Cardiac septum (tissue), 1 donor: ENCODE measurements around the gene ARMCX2. TPM values are rescaled to one million over a fixed set of nuclear protein-coding genes. Genes with fewer than 3 reads are reported as not detected.
"Not testable (repeated sequence)": the region's sequence is repeated elsewhere in the genome, so short reads cannot be mapped to it uniquely, and the experiment has no call there.

Experiments
- DNase-seq: peaks from one replicate; pipeline ENCODE4 v3.0.0-alpha.2; 2020; ENCODE audit warnings: low spot score
- intact Hi-C: fragments of 100-400 bp; cut with DNase I; formaldehyde crosslinking; loops from one replicate; pipeline ENCODE4 v1.14.0; 2022
- long read RNA-seq: library from polyadenylated mRNA; unstranded; transcript quantifications from one replicate; pipeline ENCODE4 v2.0.0, GENCODE V29; 2021
- total RNA-seq: library from RNA; stranded (reverse); fragmentation: NEBNext Ultra II Directional; extraction: Animal tissue kit (Norgen Biotek cat#: 25700); gene quantifications from one replicate; pipeline ENCODE4 v1.2.1, GENCODE V29; 2021
- donor health status: DM: no; HTN: no; CAD: no.

Gene ARMCX2
- 43.5 TPM for total RNA-seq
- long read RNA-seq, transcript ARMCX2-203 (6 exons, 2,674 nt) = minor isoform, 6 of 74 reads
- long read RNA-seq, transcript ARMCX2-204 (5 exons, 914 nt) = major isoform, 9 of 74 reads
- long read RNA-seq, transcript ARMCX2-211 (6 exons, 612 nt) = minor isoform, 7 of 74 reads
- long read RNA-seq, partial matches to known transcripts = 20 of 74 reads
- long read RNA-seq, other reads (novel, unspliced or antisense) = 27 of 74 reads

DNA sequence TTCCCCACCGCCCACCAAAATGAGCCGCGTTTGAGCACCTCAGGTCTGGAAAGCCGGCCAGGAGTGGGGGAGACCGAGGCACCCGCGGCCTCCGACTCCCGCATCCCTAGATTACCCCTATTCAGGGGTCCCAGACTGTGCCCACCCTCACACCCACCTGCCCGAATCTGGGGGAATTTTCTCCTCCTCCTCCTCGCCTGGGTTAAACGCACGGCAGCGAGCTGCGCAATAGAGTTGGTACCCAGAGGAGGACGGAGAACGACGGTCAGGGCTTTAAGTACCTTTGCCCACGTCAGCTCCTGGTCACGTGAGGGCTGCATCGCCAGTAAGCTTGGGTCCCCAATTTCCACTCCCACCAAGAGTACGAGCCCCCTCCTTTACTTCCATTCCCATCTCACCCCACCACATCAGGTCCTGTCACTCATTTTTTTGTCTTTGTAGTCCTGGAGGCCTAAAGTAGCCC is at the start of gene ARMCX2:
TSS of gene ARMCX2 (minus strand) at position 250 of the 463 bp plus-strand sequence. CDS start 2,262 bp downstream, outside the sequence.
- intact Hi-C loops = no loop called here
- DNase-seq = no peak

DNA sequence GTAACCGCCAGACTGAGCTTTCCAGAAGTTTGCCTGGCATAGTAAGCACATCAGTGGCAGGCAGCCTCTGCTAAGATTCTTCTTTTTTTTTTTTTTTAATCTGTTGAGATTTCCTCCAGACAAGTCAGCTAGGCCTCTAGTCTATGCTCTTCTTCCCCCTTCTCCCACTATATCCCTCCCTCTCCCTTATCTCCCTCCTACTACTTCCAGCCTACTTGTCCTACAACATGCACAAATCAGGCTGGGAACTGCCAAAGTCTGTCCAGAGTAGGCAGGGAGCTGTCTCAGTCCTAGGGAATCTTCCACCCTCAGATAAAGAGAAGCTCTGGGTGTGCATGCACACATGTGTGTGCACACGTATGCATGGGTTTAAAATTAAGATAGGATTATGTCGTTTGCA is 49.7 kb upstream of the ARMCX2 start:
- no peak for DNase-seq
- intact Hi-C loops = no loop called here

- no peak for DNase-seq
- intact Hi-C loops = no loop called here
Measured at GRCh38 chrX:101708163-101708562, 48.5 kb upstream of the ARMCX2 start.

DNA sequence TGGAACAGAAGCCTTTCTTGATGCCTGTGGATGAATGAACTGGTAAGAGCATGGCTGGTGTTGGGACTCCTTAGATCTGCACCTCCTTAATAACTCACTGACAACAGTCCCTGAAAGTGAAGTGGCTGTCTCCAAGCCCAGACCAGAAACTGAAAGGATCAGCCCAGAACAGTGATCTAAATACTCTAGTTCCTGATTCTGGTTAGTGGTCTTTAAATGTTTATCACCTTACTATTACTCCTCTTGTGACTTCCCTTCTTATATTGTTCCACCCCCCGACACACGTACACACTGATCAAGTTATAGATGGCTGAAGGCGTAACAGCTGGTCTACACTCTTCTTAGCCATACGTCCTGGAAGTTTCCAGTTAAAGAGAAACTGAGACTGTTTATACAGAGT is 33.8 kb upstream of the ARMCX2 start:
- intact Hi-C loops = no loop called here
- DNase-seq = no peak

DNA sequence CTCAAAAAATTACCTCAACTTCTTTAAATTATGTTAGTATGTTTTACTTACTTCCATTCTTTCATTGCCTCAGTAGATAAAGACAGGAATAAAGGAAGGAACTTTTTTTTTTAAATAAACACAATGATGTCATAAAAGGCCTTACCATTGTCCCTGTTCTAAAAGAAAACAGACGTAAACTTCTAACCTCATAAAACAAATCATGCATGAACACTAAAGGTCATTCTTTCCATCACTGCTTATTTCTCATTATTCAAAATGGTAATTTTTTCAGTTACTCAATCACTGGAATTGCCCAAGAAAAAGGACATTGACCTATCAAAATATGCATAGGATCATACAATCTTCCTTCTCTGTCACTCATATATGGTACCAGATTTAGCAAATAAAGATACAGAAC is 32.2 kb upstream of the ARMCX2 start:
- intact Hi-C loops = no loop called here
- no peak for DNase-seq

DNA sequence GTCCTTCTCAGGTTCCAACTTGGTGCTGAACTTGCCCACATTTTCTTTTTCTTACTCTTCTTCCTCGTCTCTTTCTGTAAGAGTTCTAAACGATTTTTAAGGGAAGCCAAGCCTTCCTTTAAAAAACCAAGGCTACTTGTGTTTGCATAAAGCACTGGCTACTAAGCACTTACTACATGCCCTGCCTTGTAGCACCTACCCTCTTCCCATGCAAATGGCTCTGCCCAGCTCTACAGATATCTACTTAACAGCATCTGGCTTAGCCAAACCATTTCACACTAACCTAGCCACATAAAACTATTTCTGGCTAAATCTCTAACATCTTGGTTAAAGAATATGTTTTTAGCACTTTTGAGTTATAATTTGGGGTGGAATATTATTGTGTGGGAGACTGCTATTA is 26.9 kb upstream of the ARMCX2 start:
- intact Hi-C loops = no loop called here

DNA sequence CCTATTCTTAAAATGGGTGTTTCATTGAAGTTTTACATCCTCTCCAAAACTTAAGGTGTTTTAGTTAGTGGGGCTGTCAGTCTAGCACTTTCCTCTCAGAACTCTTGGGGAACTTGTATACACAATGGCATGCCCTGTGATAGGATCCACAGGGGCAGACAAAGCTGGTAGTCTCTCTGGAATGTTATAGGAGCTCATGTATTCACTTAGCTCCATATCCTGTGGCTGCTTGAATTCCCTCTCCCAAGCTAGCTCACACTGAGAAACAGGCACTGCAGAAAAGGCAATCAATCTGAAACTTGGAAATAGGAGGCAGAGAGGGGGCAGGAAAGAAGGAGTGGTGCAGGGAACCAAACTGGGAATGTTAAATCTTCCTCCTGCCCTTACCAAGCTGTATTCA is 26.3 kb upstream of the ARMCX2 start:
- no peak for DNase-seq
- intact Hi-C loops = no loop called here

More for the DNA sequence above, 26.9 kb upstream of the ARMCX2 start:
- DNase-seq = no peak

DNA sequence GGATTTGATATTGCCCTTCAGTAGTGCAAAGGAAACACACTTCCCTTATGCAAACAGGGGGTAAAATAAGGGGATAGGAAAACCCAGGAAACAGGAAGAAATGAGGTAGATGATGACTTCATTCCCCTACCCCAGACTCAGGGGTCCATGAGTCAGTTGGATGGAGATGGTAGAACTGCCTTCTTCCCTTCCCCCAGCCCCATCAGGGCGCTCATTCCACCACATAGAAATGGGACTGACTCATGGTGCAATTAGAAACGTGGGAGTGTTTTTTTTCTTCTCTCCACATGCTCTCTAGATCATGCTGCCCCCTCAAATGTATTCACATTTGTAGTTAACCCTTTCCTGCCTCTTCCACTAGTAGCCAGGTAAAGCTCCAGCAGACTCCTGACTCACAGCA is 23.1 kb upstream of the ARMCX2 start:
- no peak for DNase-seq
- intact Hi-C loops = no loop called here

- intact Hi-C loops = no loop called here
- no peak for DNase-seq
Measured at GRCh38 chrX:101677028-101677427, 17.4 kb upstream of the ARMCX2 start.

DNA sequence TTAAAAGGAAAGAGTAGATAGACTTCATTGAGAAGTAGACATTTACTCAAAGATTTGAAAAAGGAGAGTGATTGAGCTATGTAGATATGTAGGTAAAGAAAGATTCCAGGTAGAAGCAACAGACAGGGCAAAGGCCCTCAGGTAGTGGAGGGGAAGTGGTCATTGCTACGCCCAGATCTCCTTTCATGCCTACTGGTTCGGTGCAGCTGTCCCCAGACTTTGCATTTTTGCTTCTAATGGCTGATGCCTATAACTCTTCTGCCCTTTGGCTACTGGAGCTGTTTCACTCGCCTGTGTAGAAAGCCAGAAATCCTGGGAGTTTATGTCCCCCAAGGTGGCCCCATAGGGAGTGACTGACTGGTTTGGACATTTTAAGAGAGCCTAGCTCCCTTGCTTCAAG is 16.9 kb upstream of the ARMCX2 start:
- DNase-seq = no peak
- intact Hi-C loops = no loop called here

DNA sequence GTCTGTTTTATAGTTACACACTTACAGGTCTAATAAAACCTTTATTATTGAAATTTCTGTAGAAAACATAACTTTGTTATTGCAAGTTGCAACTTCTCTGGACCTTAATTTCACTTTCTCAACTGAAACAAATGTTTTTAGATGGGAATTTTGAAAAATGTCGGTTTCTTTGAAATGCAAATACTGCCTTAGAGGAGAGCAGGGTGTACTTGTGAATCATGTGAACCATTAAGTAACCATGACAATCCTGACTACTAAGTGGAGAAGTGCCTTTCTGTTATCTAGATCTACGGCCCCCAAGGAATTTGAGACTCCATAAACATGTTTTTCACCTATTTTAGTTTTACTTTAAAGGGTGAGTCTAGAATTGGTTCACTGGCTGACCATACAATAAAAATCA is 8.5 kb upstream of the ARMCX2 start:
- intact Hi-C loops = no loop called here
- DNase-seq = no peak

- intact Hi-C loops = no loop called here
- DNase-seq = no peak
Measured at GRCh38 chrX:101658661-101659491, 774 bp downstream of the ARMCX2 start.

- DNase-seq = no peak
- intact Hi-C loops = no loop called here
Measured at GRCh38 chrX:101657495-101657894, 2.2 kb downstream of the ARMCX2 start.

DNA sequence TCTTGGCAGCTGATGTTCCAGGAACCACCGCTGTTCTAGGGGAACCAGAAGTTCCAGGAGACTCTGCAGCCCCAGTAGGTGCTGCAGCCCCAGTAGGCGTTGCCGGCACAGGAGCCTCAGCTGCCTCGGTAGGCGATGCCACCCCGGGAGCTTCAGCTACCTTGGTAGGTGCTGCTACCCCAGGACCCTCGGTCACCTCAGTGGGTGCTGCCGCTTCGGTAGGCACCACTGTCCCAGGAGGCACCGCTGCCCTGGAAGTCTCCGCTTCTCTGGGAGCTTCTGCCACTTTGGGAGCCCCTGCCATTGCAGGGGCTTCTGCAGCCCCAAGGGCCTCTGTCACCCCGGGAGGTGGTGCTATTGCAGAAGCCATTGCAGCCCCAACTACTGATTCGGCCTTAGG is 2.8 kb downstream of the ARMCX2 start:
- no peak for DNase-seq
- intact Hi-C loops = no loop called here

GRCh38 chrX:101655534-101655933 is 4.1 kb downstream of the ARMCX2 start:
- intact Hi-C loops = no loop called here
- DNase-seq = no peak

DNA sequence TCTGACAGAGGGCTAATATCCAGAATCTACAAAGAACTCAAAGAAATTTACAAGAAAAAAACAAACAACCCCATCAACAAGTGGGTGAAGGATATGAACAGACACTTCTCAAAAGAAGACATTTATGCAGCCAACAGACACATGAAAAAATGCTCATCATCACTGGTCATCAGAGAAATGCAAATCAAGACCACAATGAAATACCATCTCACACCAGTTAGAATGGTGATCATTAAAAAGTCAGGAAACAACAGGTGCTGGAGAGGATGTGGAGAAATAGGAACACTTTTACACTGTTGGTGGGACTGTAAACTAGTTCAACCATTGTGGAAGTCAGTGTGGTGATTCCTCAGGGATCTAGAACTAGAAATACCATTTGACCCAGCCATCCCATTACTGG is 11.9 kb downstream of the ARMCX2 start:
- DNase-seq = not testable (repeated sequence)

GRCh38 chrX:101642093-101642492 is 17.6 kb downstream of the ARMCX2 start:
- intact Hi-C loops = no loop called here
- no peak for DNase-seq

More for the DNA sequence above, 11.9 kb downstream of the ARMCX2 start:
- intact Hi-C loops = not testable (repeated sequence)

DNA sequence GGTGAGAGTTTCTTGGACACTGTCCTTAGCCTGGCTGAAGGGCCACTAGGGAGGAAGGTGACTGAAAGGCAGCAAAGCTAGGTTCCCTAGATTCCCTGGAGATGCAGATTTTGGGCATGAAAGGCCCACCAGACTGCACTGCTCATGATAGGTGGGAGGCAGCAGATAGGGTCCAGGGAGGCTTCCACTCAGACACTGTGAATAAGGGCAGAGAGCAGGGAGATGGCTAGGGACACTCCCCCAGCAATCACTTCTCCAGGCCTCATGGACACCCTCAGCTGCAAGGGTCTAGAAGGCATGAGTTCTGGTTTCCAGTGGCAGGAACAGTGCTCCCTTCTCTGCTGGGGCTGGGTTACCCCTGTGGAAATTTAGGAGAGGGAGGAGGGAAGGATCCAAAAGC is 20.1 kb downstream of the ARMCX2 start:
- DNase-seq = no peak
- intact Hi-C loops = no loop called here

- intact Hi-C loops = no loop called here
Measured at GRCh38 chrX:101619364-101619763, 40.3 kb downstream of the ARMCX2 start.

GRCh38 chrX:101617211-101618191 is 42.1 kb downstream of the ARMCX2 start, which contains the start of gene ARMCX6:
TSS of gene ARMCX6 (minus strand) at chrX:101618000. CDS start at chrX:101616620, 1,380 bp downstream.
- intact Hi-C loops = no loop called here
- peak; percentile 86 for DNase-seq

More at GRCh38 chrX:101619364-101619763, 40.3 kb downstream of the ARMCX2 start:
- no peak for DNase-seq
